Head of caudate nucleus (tissue), 42 donors: ENCODE results near the gene SLC25A39.
"Not testable (repeated sequence)": the region's sequence is repeated elsewhere in the genome, so short reads cannot be mapped to it uniquely, and the experiment has no call there.

ENCODE experiments used
- DNase-seq, 42 donors: peaks; one replicate each; pipeline versions ENCODE4 v3.0.0 to v3.0.0-alpha.2; 2020 to 2021; ENCODE audit warnings: mixed read lengths in 7 of 42
- intact Hi-C: fragments of 100-400 bp; cut with DNase I; formaldehyde crosslinking; loops from one replicate; pipeline ENCODE4 v1.15.0; 2022

The SLC25A39 gene, protein sequence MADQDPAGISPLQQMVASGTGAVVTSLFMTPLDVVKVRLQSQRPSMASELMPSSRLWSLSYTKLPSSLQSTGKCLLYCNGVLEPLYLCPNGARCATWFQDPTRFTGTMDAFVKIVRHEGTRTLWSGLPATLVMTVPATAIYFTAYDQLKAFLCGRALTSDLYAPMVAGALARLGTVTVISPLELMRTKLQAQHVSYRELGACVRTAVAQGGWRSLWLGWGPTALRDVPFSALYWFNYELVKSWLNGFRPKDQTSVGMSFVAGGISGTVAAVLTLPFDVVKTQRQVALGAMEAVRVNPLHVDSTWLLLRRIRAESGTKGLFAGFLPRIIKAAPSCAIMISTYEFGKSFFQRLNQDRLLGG

DNA sequence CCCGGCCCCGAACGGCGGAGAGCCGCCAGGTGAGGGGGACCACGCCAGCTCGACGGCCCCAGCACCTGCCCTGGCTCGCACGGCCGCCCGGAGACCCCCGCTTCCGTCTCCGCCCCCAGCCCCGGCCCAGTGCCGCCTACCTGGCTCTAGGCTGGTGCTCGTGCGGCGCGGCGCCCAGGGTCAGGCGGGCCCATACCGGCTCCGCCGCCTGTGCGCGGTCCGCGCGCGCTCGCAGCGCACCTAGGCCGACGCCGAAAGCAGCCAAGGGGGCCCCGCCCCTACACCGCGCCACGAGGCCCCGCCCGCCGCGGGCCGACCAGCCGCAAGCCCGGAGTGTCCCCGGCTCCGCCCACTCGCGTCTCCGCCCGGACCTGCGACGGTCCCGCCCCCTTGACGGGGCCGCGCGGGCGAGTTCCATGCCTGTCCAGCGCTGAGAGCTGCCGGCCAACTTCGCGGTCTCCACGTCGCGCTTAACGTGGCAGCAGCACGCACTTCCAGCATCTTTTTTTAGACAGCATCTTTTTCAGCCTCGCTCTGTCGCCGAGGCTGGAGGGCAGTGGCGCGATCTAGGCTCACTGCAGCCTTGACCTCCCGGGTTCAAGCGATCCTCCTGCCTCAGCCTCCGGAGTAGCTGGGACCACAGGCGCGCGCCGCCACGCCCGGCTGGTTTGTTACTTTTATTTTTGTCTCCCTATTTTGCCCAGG is at the start of gene SLC25A39:
SLC25A39 (minus strand) TSS at position 253 of the 705 bp plus-strand sequence. CDS start 1,261 bp downstream, outside the sequence.
- DNase-seq: peak; percentile 82 to 99 (median 96)
- intact Hi-C loops: no loop called here

GRCh38 chr17:44372036-44372435 is 47.4 kb upstream of the SLC25A39 start:
- intact Hi-C loops: no loop called here
- no peak for DNase-seq

- intact Hi-C loops, DNase-seq: not testable (repeated sequence)
Measured at GRCh38 chr17:44369414-44370023, 44.9 kb upstream of the SLC25A39 start.

- DNase-seq, intact Hi-C loops: not testable (repeated sequence)
Measured at GRCh38 chr17:44368391-44369243, 44.0 kb upstream of the SLC25A39 start.

DNA sequence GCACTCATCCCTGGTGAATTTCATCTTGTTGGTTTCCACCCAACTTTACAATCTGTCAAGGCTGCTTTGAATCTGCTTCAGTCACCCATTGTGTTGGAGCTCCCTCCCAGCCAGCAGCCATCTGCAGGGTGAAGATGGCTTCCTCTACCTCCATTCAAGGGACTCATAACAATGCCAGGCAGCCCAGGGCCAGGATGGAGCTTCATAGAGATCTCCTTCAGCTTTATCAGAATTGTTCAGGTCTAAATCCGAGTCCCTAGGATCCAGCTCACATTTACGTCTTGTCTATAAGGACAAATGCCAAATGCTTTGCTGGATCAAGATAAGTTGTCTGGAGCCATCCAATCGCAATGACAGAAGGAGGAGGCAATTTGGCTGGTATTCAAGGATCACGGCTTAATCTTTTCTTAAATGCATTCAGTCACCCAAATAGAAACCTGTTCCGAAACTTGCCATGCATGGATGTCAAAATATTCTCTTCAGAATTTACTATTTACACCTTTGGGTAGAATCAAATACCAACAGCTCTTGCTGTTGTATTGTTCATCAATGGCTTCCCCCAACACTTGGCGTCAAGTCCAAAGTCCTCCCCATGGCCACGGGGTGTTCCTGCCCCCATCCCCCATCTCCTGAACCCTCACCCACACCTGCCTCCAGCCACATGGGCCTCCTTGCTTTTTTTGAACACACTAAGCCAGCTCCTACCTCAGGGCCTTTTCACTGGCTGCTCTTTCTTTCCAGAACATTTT is 42.8 kb upstream of the SLC25A39 start:
- DNase-seq: no peak
- intact Hi-C loops: no loop called here

GRCh38 chr17:44365051-44365450 is 40.4 kb upstream of the SLC25A39 start:
- intact Hi-C loops, DNase-seq: not testable (repeated sequence)

DNA sequence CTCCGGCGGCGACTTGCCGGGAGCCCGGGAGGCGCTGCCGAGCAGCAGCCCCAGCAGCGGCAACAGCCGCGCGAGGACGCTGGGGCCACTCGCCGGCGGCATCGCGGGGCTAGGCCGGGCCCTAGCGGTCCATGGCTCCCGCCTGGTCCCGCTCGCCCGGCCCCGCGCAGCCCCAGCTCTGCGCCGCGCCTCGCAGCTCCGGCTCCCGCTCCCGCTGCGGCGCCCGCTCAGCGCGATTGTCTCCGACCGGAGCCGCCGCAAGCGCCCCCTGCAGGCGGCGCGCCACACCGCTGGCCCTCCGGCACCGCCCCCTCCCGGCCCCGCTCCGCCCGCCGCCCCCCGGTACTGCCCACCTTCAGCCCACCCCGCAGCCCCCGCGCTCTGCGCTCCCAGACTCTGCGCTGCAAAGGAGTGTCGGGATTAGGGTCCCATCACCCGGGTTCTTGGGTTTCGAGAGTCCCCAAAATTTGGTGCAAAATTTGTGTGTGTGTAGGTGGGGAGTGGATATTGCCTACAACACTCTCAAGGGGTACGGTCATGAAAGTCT is 39.1 kb upstream of the SLC25A39 start, which contains the start of gene FAM171A2:
FAM171A2 (minus strand) TSS at position 241 of the 547 bp plus-strand sequence; CDS start at position 102, 139 bp downstream.
- intact Hi-C loops: no loop called here
- DNase-seq: peak in 38 of 42 donors; percentile 30 to 85 (median 68)

GRCh38 chr17:44362949-44363612 is 38.5 kb upstream of the SLC25A39 start:
- intact Hi-C loops: no loop called here
- DNase-seq: peak in 17 of 42 donors; percentile 17 to 66 (median 48)

DNA sequence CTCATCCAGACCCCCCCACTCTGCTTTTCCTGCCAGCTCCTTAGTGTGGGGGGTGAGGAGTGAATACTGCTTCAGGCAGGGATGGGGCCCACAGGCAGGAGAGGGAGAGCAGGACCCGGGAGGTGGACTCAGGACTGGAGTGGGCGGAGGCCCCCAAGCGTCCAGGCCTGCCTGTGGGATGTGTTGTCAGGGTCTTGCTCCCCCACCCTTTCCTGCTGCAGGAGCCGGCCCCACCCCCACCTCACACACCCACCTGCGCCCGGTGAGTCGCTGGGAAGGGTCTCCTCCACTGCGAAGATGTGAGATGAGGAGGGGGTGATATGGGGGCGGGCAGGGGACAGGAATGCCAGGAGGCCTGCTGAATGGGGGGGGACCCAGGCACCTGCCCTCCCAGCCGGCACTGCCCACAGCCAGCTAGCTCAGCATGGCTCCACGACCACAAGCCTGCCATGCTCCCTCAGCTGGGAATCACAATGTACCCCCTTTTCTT is 37.9 kb upstream of the SLC25A39 start:
- no peak for DNase-seq
- intact Hi-C loops: no loop called here

DNA sequence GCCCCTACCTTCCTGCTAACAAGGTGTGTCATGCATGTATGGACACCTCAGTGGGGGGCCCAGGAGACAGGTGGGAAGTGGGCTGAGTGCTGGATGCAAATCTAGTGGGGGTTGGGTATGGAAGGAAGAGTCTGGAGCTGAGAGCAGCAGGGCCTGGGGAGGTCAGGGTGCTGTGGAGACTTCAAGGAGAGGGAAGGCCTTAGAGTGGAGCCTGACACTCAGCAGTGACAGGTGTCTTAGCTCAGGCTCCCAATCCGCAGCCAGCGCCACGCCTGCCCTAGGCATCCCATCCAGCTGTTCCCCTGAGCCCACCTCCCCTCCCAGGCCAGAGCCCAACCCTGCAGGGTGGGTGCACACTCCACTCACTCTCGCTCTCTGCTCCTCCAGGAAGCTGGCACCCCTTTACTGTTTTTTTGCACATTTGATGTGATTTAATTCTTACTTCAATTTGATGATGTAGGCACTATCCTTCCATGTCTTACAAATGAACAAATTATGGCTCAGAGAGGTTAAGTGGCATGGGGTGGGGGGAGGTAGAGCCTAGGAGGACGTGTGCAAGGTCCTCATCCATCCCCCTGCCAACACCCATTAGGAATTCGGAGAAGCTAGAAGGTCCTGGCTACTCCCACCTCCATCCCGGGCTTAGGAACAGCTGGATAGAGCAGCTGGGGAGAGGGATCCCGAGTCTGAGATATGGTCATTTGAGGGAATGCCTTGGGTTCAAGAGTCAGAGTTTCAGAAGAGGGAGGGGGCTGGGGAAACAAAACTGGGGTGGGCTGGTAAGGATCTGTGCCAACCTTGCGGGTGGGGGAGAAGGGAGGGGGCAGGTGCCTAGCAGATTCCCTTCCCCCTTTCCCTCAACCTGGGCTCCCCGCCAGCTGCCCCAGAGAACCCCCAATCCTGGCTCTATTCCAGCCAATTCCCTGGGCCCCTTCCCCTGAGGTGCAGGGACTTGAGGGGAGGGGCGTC is 37.0 kb upstream of the SLC25A39 start:
- no peak for DNase-seq
- intact Hi-C loops: no loop called here

DNA sequence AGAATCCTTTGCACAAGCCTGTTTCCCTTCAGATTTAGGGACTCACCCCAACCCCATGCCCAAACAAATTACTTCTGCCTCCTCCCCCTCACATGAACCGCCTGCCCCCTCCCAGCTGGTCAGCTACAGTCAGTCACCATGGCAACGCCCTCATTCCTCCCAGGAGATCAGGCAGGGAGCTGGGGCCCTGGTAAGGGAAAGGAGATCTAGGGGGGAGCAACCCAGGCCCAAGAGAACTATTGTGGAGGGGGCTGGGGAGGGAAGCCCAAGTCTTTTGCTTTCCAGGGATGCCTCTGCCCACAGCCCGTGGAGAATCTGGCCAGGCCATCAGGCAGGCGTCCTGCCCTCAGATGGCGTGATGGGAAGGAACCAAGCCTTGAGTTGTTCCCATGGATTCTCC is 36.2 kb upstream of the SLC25A39 start:
- intact Hi-C loops: no loop called here
- peak in 2 of 42 donors; percentile 36 to 44 for DNase-seq

GRCh38 chr17:44360144-44360533 is 35.5 kb upstream of the SLC25A39 start:
- peak in 14 of 42 donors; percentile 25 to 82 (median 50) for DNase-seq
- intact Hi-C loops: no loop called here

DNA sequence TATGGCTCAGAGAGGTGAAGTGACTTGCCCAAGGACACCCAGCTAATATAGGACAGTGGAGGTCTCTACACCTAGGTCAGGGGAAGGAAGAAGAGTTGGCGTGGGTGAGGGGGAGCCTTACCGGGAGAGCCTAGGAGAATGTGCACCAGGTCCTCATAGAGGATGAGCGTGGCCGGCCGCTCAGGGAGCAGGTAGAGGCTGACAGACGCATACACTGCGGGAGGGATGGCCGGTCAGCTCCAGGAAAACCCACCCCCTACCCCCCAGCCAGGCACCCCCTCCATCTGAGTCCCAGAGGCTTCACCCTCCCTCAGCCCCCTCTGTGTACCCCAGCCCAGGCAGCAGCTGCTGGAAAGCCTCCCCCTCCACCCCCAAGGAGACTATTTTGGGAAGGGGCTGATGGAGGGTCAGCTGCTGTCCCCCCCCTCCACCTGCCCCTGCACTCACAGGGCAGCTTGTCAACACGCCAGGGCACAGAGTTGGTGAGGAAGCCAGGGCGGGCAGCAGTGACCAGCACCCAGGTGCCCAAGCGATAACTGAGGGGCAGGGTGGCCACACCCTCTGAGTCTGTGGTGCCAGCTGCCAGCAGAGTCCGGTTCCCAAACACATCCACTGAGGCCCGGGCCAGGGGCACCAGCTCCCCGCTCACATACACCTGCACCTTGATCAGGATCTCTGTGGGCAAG is 35.0 kb upstream of the SLC25A39 start:
- intact Hi-C loops: no loop called here
- no peak for DNase-seq

DNA sequence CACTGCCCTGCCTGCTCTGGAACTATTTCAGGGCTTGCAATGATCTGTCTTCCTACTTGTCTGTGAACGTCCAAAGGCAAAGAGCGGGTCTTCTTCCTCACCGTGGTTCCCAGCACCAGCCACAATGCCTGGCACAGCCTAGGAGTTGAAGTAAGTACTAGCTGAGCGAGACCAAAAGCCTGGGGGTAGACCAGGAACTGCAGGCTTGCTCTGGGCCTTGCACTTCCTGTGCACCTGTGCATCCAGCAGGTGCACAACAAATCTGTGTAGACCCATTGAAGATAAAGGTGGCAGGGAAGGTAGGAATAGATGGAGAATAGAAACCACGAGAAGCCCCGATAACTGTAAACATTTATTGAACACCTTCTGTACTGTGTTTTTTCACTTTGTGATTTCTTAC is 34.4 kb upstream of the SLC25A39 start:
- intact Hi-C loops: no loop called here
- DNase-seq: no peak

DNA sequence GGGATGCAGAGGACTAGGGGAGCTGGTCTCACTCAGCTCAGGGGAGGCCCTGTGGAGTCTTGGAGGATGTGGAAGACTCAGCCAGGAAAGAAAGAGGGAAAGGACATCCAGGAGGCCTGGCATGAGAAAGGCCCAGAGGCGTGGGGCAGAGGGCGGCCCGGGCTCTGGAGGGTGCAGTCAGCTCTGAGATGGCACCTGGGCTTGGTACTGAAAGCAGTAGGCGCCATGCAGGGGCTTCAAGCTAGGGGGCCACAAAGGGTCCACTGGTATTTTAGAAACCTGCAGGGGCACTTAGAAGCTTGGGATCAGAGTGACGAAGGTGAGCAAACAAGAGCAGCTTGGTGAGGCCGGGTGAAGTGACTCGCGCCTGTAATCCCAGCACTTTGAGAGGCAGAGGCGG is 33.4 kb upstream of the SLC25A39 start:
- intact Hi-C loops: no loop called here
- DNase-seq: no peak

GRCh38 chr17:44356241-44356640 is 31.6 kb upstream of the SLC25A39 start:
- DNase-seq: no peak
- intact Hi-C loops: no loop called here
